OCI-LY1 (cell line): ENCODE data around the gene GSTM2.

Experiments
- EZH2 ChIP-seq: fragments of 200-600 bp; sonication (generic), shearing (Covaris generic); IDR thresholded peaks from 2 replicates; pipeline ENCODE4 v1.8.0; 2017; ENCODE audit warnings: borderline replicate concordance, mixed run types, mild to moderate bottlenecking, antibody characterized with exemption, low read length, moderate library complexity, mixed read lengths
- TF ChIP-seq, protein P1 (sequence below): fragments of 200-600 bp; sonication (generic), shearing (Covaris generic); IDR thresholded peaks from 2 replicates; pipeline ENCODE4 v1.5.1; 2017; ENCODE audit warnings: mild to moderate bottlenecking, antibody characterized with exemption, low read length, moderate library complexity, mixed read lengths

GRCh38 chr1:109639063-109639840, 28.6 kb upstream of the GSTM2 start:
- TF ChIP-seq, protein P1, sequence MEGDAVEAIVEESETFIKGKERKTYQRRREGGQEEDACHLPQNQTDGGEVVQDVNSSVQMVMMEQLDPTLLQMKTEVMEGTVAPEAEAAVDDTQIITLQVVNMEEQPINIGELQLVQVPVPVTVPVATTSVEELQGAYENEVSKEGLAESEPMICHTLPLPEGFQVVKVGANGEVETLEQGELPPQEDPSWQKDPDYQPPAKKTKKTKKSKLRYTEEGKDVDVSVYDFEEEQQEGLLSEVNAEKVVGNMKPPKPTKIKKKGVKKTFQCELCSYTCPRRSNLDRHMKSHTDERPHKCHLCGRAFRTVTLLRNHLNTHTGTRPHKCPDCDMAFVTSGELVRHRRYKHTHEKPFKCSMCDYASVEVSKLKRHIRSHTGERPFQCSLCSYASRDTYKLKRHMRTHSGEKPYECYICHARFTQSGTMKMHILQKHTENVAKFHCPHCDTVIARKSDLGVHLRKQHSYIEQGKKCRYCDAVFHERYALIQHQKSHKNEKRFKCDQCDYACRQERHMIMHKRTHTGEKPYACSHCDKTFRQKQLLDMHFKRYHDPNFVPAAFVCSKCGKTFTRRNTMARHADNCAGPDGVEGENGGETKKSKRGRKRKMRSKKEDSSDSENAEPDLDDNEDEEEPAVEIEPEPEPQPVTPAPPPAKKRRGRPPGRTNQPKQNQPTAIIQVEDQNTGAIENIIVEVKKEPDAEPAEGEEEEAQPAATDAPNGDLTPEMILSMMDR: no peak
- TF ChIP-seq EZH2: no peak
